Keratinocyte (primary cell): ENCODE results near the gene CENPT. TPM values are rescaled to one million over a fixed set of nuclear protein-coding genes. Genes with fewer than 3 reads are reported as not detected.

Source experiments
- DNase-seq: peaks from one replicate; pipeline ENCODE4 v3.0.0-alpha.2; 2011; ENCODE audit warnings: low read depth, missing footprints, low spot score
- FAIRE-seq: peaks from 2 replicates; lab custom pipeline; 2011; peaks lifted over from hg19 to GRCh38; lab: Jason Lieb, UNC
- H2AFZ ChIP-seq: 2 replicates; pipeline ENCODE4 v1.6.0; 2012; ENCODE audit warnings: low read length, control low read depth, inconsistent platforms; ENCODE audit not compliant: control insufficient read depth
- H3K27ac ChIP-seq: 2 replicates; pipeline ENCODE4 v1.5.1; 2011; ENCODE audit warnings: low read length; ENCODE audit not compliant: control insufficient read depth, insufficient read depth
- H3K27me3 ChIP-seq: 3 replicates; pipeline ENCODE4 v1.6.0; 2011; ENCODE audit warnings: low read length; ENCODE audit not compliant: control insufficient read depth, insufficient read depth; ENCODE audit errors: extremely low read depth
- H3K36me3 ChIP-seq, 2 experiments: 2 replicates in 1 of 2; 3 replicates in 1 of 2; pipeline ENCODE4 v1.5.1; 2011; ENCODE audit warnings: low read length in 2 of 2, mild to moderate bottlenecking in 1 of 2; ENCODE audit not compliant: control insufficient read depth in 2 of 2, insufficient read depth in 2 of 2; ENCODE audit errors: extremely low read depth in 1 of 2
- H3K4me1 ChIP-seq: 3 replicates; pipeline ENCODE4 v1.5.1; 2011; ENCODE audit warnings: low read length; ENCODE audit not compliant: control insufficient read depth, insufficient read depth; ENCODE audit errors: extremely low read depth
- H3K4me2 ChIP-seq: 3 replicates; pipeline ENCODE4 v1.6.0; 2011; ENCODE audit warnings: low read depth, low read length; ENCODE audit not compliant: control insufficient read depth, insufficient read depth; ENCODE audit errors: extremely low read depth
- H3K4me3 ChIP-seq, 3 experiments: fragments of 200-600 bp in 1 of 3; sonication (generic) in 1 of 3; 2 replicates in 2 of 3; 3 replicates in 1 of 3; pipeline ENCODE4 v1.5.1; 2011 to 2016; ENCODE audit warnings: low read length in 3 of 3, mild to moderate bottlenecking in 3 of 3, control low read depth in 2 of 3, inconsistent platforms in 1 of 3, low read depth in 1 of 3, mixed read lengths in 1 of 3, mixed run types in 1 of 3, moderate library complexity in 1 of 3; ENCODE audit not compliant: control insufficient read depth in 2 of 3, insufficient read depth in 2 of 3; ENCODE audit errors: extremely low read depth in 1 of 3
- H3K79me2 ChIP-seq: 2 replicates; pipeline ENCODE4 v1.6.0; 2012; ENCODE audit warnings: low read length; ENCODE audit not compliant: control insufficient read depth, insufficient read depth
- H3K9ac ChIP-seq: 3 replicates; pipeline ENCODE4 v1.6.0; 2011; ENCODE audit warnings: low read length; ENCODE audit not compliant: control insufficient read depth, insufficient read depth; ENCODE audit errors: extremely low read depth
- H3K9me1 ChIP-seq: 3 replicates; pipeline ENCODE4 v1.6.0; 2011; ENCODE audit warnings: low read length; ENCODE audit not compliant: control insufficient read depth, insufficient read depth; ENCODE audit errors: extremely low read depth
- H3K9me3 ChIP-seq: 2 replicates; pipeline ENCODE4 v1.5.1; 2012; ENCODE audit warnings: low read depth, low read length; ENCODE audit not compliant: control insufficient read depth
- H4K20me1 ChIP-seq: 3 replicates; pipeline ENCODE4 v1.6.0; 2011; ENCODE audit warnings: low read length; ENCODE audit not compliant: control insufficient read depth, insufficient read depth; ENCODE audit errors: extremely low read depth
- CTCF ChIP-seq, 3 experiments: IDR thresholded peaks in 1 of 3; conservative IDR thresholded peaks in 1 of 3; optimal IDR thresholded peaks in 1 of 3; 2 replicates in 2 of 3; 3 replicates in 1 of 3; pipeline versions ENCODE3 to v1.5.1; 2011; ENCODE audit warnings: low read length in 3 of 3, mild to moderate bottlenecking in 3 of 3, moderate library complexity in 2 of 3, control low read depth in 1 of 3, inconsistent platforms in 1 of 3; ENCODE audit not compliant: insufficient read depth in 2 of 3; ENCODE audit errors: extremely low read depth in 1 of 3
- EZH2 ChIP-seq: IDR thresholded peaks from one replicate; pipeline ENCODE4 v1.6.1; 2012; ENCODE audit warnings: inconsistent platforms, mild to moderate bottlenecking, low read length, moderate library complexity
- dilution Hi-C: fragments of 300-500 bp; cut with MboI; formaldehyde crosslinking; loops from one replicate; pipeline ENCODE4 v1.7.0; 2020; ENCODE audit warnings: low sequenced_read_pairs; ENCODE audit not compliant: extremely low pct_ligation_motif_present
- polyA plus RNA-seq, 5 experiments: library from polyadenylated mRNA; depleted of rRNA in 3 of 5; stranded (reverse) in 3 of 5; stranded (forward) in 1 of 5; unstranded in 1 of 5; fragments of >200 nt; gene quantifications; 1 replicate in 1 of 5; 2 replicates in 3 of 5; 3 replicates in 1 of 5; pipeline versions ENCODE4 v1.2.1 to v1.2.3, GENCODE V29; 2011 to 2012; ENCODE audit warnings: missing spikeins in 2 of 5, low read depth in 1 of 5, low replicate concordance in 1 of 5

The CENPT gene
- polyA plus RNA-seq, 1 donor (not counting 4 experiments of a cell fraction or from before 2014, with no cell fraction given): 30.1 TPM

GRCh38 chr16:67857547-67858233 is 10.2 kb upstream of the CENPT start:
- Histone ChIP-seq H3K79me2 (peaks cover 94% of the 10 kb centered on the region), H3K9ac (peak overlapping the region; percentile 75), H4K20me1 (peaks cover 40% of the 10 kb centered on the region), H2AFZ (no peak overlapping the region), H3K4me3 (no peak overlapping the region), H3K27ac (peak overlapping the region; percentile 97), H3K4me1 (peaks cover 33% of the 10 kb centered on the region), H3K9me3 (no peaks in the 10 kb centered on the region), H3K9me1 (peaks cover 7% of the 10 kb centered on the region), H3K27me3 (no peaks in the 10 kb centered on the region), H3K36me3 (peaks cover 5 to 38% of the 10 kb centered on the region in 2 experiments), H3K4me2 (peak overlapping the region; percentile 1)
- dilution Hi-C loops: no loop called here
- TF ChIP-seq CTCF (optimal IDR thresholded peaks at IDR 0.05 in 1 of 3, IDR thresholded peaks at IDR 0.05 in 1 of 3, conservative IDR thresholded peaks at IDR 0.05 in 1 of 3; ENCODE audit: extremely low read depth in 1 of 3, insufficient read depth in 2 of 3, low read length in 3 of 3): no peak
- TF ChIP-seq EZH2: no peak
- FAIRE-seq: peak; percentile 58
- no peak for DNase-seq

GRCh38 chr16:67856927-67857546 is 9.5 kb upstream of the CENPT start:
- Histone ChIP-seq H3K4me3 (no peak overlapping the region), H3K79me2 (peaks cover 92% of the 10 kb centered on the region), H4K20me1 (peaks cover 35% of the 10 kb centered on the region), H2AFZ (no peak overlapping the region), H3K4me1 (peaks cover 32% of the 10 kb centered on the region), H3K27ac (peak overlapping the region; percentile 97), H3K36me3 (peaks cover 5 to 33% of the 10 kb centered on the region in 2 experiments), H3K9me1 (peaks cover 5% of the 10 kb centered on the region), H3K27me3 (no peaks in the 10 kb centered on the region), H3K9me3 (no peaks in the 10 kb centered on the region), H3K9ac (peak overlapping the region; percentile 53), H3K4me2 (peak overlapping the region; percentile 1)
- FAIRE-seq: no peak
- dilution Hi-C loops: no loop called here
- no peak for DNase-seq
- no peak for TF ChIP-seq CTCF (optimal IDR thresholded peaks at IDR 0.05 in 1 of 3, IDR thresholded peaks at IDR 0.05 in 1 of 3, conservative IDR thresholded peaks at IDR 0.05 in 1 of 3; ENCODE audit: extremely low read depth in 1 of 3, insufficient read depth in 2 of 3, low read length in 3 of 3)
- TF ChIP-seq EZH2: no peak
